IMR-90 (cell line): ENCODE measurements around the gene SOX6. TPM values are rescaled to one million over a fixed set of nuclear protein-coding genes. Genes with fewer than 3 reads are reported as not detected.

Experiments used
- ATAC-seq: fragments of 200-7000 bp; cut with Tn5 transposase; 2 replicates; pipeline ENCODE4 v1.9.1; 2020; ENCODE audit warnings: low read depth, mild to moderate bottlenecking, moderate library complexity
- BruUV-seq: library from RNA; stranded (reverse); fragments of 400-500 nt; replicated peaks from 2 replicates; lab custom pipeline; 2021; lab: Mats Ljungman, UMichigan
- CTCF ChIA-PET: fragments of 300-600 bp; formaldehyde crosslinking; extraction: SDS; loops from one replicate; lab custom pipeline; 2021; ENCODE audit warnings: antibody characterized with exemption; lab: Yijun Ruan, JAX
- POLR2A ChIA-PET: fragments of 300-600 bp; sonication (Branson Sonifier 250); formaldehyde crosslinking; loops from one replicate; lab custom pipeline; 2022; ENCODE audit warnings: antibody characterized with exemption; ENCODE audit not compliant: unreplicated experiment; lab: Charles Lee
- DNase-seq: peaks from one replicate; pipeline ENCODE4 v3.0.0; 2013
- H2AFZ ChIP-seq: replicated peaks from 2 replicates; pipeline ENCODE3; 2013; ENCODE audit warnings: low read length, mild to moderate bottlenecking; ENCODE audit not compliant: poor library complexity
- H2AK5ac ChIP-seq: 2 replicates; pipeline ENCODE4 v1.6.1; 2013; ENCODE audit warnings: low read depth, low read length, inconsistent platforms
- H2AK9ac ChIP-seq: replicated peaks from 2 replicates; pipeline ENCODE3; 2013; ENCODE audit warnings: mild to moderate bottlenecking, low read depth, low read length, moderate library complexity; ENCODE audit not compliant: poor library complexity
- H2BK120ac ChIP-seq: 2 replicates; pipeline ENCODE4 v1.6.1; 2013; ENCODE audit warnings: low read depth, low read length, inconsistent platforms
- H2BK15ac ChIP-seq: 3 replicates; pipeline ENCODE4 v1.6.1; 2013; ENCODE audit warnings: low read depth, low read length, inconsistent platforms
- H2BK20ac ChIP-seq: 2 replicates; pipeline ENCODE4 v1.6.1; 2013; ENCODE audit warnings: low read depth, mild to moderate bottlenecking, inconsistent platforms, low read length, moderate library complexity
- H2BK5ac ChIP-seq: 2 replicates; pipeline ENCODE4 v1.6.1; 2013; ENCODE audit warnings: mild to moderate bottlenecking, low read depth, low read length, inconsistent platforms; ENCODE audit not compliant: poor library complexity, severe bottlenecking
- H3K14ac ChIP-seq: replicated peaks from 2 replicates; pipeline ENCODE4 v1.6.1; 2013; ENCODE audit warnings: low read depth, low read length, inconsistent platforms
- H3K18ac ChIP-seq: 2 replicates; pipeline ENCODE4 v1.6.1; 2013; ENCODE audit warnings: low read depth, low read length, control low read depth
- H3K23ac ChIP-seq: 2 replicates; pipeline ENCODE4 v1.6.1; 2013; ENCODE audit warnings: low read depth, low read length, inconsistent platforms
- H3K27ac ChIP-seq: 2 replicates; pipeline ENCODE4 v1.5.1; 2013; ENCODE audit warnings: mild to moderate bottlenecking, control low read depth, low read length; ENCODE audit not compliant: insufficient read depth
- H3K27me3 ChIP-seq: 2 replicates; pipeline ENCODE4 v1.6.1; 2013; ENCODE audit warnings: low read length; ENCODE audit not compliant: control insufficient read depth, insufficient read depth
- H3K36me3 ChIP-seq: 2 replicates; pipeline ENCODE4 v1.6.1; 2013; ENCODE audit warnings: low read length, mixed read lengths; ENCODE audit not compliant: control insufficient read depth, insufficient read depth
- H3K4ac ChIP-seq: 2 replicates; pipeline ENCODE4 v1.6.1; 2013; ENCODE audit warnings: low read depth, low read length, inconsistent platforms
- H3K4me1 ChIP-seq: 2 replicates; pipeline ENCODE4 v1.6.1; 2013; ENCODE audit warnings: low read length, mixed read lengths; ENCODE audit not compliant: control insufficient read depth, insufficient read depth
- H3K4me2 ChIP-seq: 2 replicates; pipeline ENCODE4 v1.6.1; 2013; ENCODE audit warnings: low read depth, mild to moderate bottlenecking, control low read depth, low read length, moderate library complexity
- H3K4me3 ChIP-seq: 2 replicates; pipeline ENCODE4 v1.5.1; 2013; ENCODE audit warnings: low read depth, mild to moderate bottlenecking, control low read depth, low read length, moderate library complexity; ENCODE audit not compliant: insufficient read depth
- H3K56ac ChIP-seq: 2 replicates; pipeline ENCODE4 v1.6.1; 2013; ENCODE audit warnings: low read length, inconsistent platforms; ENCODE audit not compliant: insufficient read depth; ENCODE audit errors: extremely low read depth
- H3K79me1 ChIP-seq, 2 experiments: 2 replicates each; pipeline ENCODE4 v1.6.1; 2013; ENCODE audit warnings: low read length in 2 of 2, inconsistent platforms in 1 of 2, low read depth in 1 of 2
- H3K9ac ChIP-seq: 2 replicates; pipeline ENCODE4 v1.6.1; 2013; ENCODE audit warnings: low read depth, low read length, control low read depth
- H3K9me1 ChIP-seq: 2 replicates; pipeline ENCODE4 v1.6.1; 2013; ENCODE audit warnings: low read length, inconsistent platforms; ENCODE audit not compliant: insufficient read depth
- H3K9me3 ChIP-seq: 2 replicates; pipeline ENCODE4 v1.6.1; 2013; ENCODE audit warnings: low read length; ENCODE audit not compliant: control insufficient read depth, insufficient read depth
- H4K20me1 ChIP-seq: 2 replicates; pipeline ENCODE4 v1.6.1; 2013; ENCODE audit warnings: low read length, inconsistent platforms; ENCODE audit not compliant: insufficient read depth
- H4K5ac ChIP-seq: 2 replicates; pipeline ENCODE4 v1.6.1; 2013; ENCODE audit warnings: mild to moderate bottlenecking, low read depth, low read length, control low read depth
- H4K8ac ChIP-seq, 2 experiments: 2 replicates each; pipeline ENCODE4 v1.6.1; 2013; ENCODE audit warnings: low read depth in 2 of 2, low read length in 2 of 2, control low read depth in 1 of 2, inconsistent platforms in 1 of 2
- H4K91ac ChIP-seq: 2 replicates; pipeline ENCODE4 v1.6.1; 2013; ENCODE audit warnings: low read depth, low read length, inconsistent platforms; ENCODE audit not compliant: insufficient read depth
- BHLHE40 ChIP-seq: fragments of 150-350 bp; IDR thresholded peaks from 2 replicates; pipeline ENCODE4 v1.6.1; 2016; ENCODE audit warnings: mild to moderate bottlenecking, low read depth, low read length
- CEBPB ChIP-seq: IDR thresholded peaks from 2 replicates; pipeline ENCODE4 v1.6.1; 2012; ENCODE audit warnings: low read depth, low read length, improper control_type of control experiment
- CHD1 ChIP-seq: IDR thresholded peaks from 2 replicates; pipeline ENCODE4 v1.6.1; 2012; ENCODE audit warnings: low read depth, low read length, improper control_type of control experiment
- FOS ChIP-seq: fragments of 150-350 bp; IDR thresholded peaks from 2 replicates; pipeline ENCODE4 v1.6.1; 2016; ENCODE audit warnings: low read depth, low read length
- MAFK ChIP-seq: IDR thresholded peaks from 2 replicates; pipeline ENCODE4 v1.6.1; 2012; ENCODE audit warnings: low read depth, low read length, improper control_type of control experiment
- MAZ ChIP-seq: IDR thresholded peaks from 2 replicates; pipeline ENCODE4 v1.6.1; 2012; ENCODE audit warnings: low read depth, mild to moderate bottlenecking, low read length, improper control_type of control experiment, moderate library complexity, borderline replicate concordance
- MXI1 ChIP-seq: IDR thresholded peaks from 2 replicates; pipeline ENCODE4 v1.6.1; 2012; ENCODE audit warnings: low read depth, mild to moderate bottlenecking, low read length, moderate library complexity, borderline replicate concordance
- NFE2L2 ChIP-seq: fragments of 150-350 bp; IDR thresholded peaks from 2 replicates; pipeline ENCODE4 v1.6.1; 2016; ENCODE audit warnings: low read depth, mild to moderate bottlenecking, low read length
- POLR2A ChIP-seq: IDR thresholded peaks from 2 replicates; pipeline ENCODE4 v1.6.1; 2012; ENCODE audit warnings: mild to moderate bottlenecking, low read depth, low read length
- RAD21 ChIP-seq: IDR thresholded peaks from 2 replicates; pipeline ENCODE4 v1.6.1; 2012; ENCODE audit warnings: low read length, improper control_type of control experiment
- RCOR1 ChIP-seq: IDR thresholded peaks from 2 replicates; pipeline ENCODE4 v1.6.1; 2012; ENCODE audit warnings: mild to moderate bottlenecking, low read length, improper control_type of control experiment; ENCODE audit not compliant: insufficient replicate concordance
- RFX5 ChIP-seq: IDR thresholded peaks from 2 replicates; pipeline ENCODE4 v1.8.0; 2012; ENCODE audit warnings: low read depth, mild to moderate bottlenecking, low read length, moderate library complexity
- SMC3 ChIP-seq: fragments of 150-350 bp; IDR thresholded peaks from 2 replicates; pipeline ENCODE4 v1.6.1; 2016; ENCODE audit warnings: low read depth, mild to moderate bottlenecking, antibody characterized with exemption, low read length, moderate library complexity
- WGBS, 2 experiments: methylation state at CpG; one replicate each; pipeline versions ENCODE4 v1.1.5 to v1.1.7; 2013; ENCODE audit warnings: missing lambda C conversion rate in 2 of 2; ENCODE audit not compliant: insufficient read length in 1 of 2; ENCODE audit errors: extremely low coverage in 2 of 2; 5-methylcytosine and 5-hydroxymethylcytosine counted together
- dilution Hi-C: fragments of 300-500 bp; cut with HindIII; formaldehyde crosslinking; loops from one replicate; pipeline ENCODE4 v1.14.3; 2018; ENCODE audit warnings: low sequenced_read_pairs; ENCODE audit not compliant: unreplicated experiment
- in situ Hi-C: fragments of 300-500 bp; cut with MboI; formaldehyde crosslinking; loops from 3 replicates; pipeline ENCODE4 v1.14.3; 2019; ENCODE audit warnings: low sequenced_read_pairs, inconsistent platforms, mixed read lengths
- intact Hi-C: fragments of 100-400 bp; cut with micrococcal nuclease; formaldehyde crosslinking; loops from 2 replicates; pipeline ENCODE4 v1.10.0; 2022
- polyA plus RNA-seq, 3 experiments: library from polyadenylated mRNA; depleted of rRNA; stranded (reverse); fragments of >200 nt; gene quantifications; 2 replicates each; pipeline ENCODE4 v1.2.3, GENCODE V29; 2012; ENCODE audit warnings: low replicate concordance in 1 of 3
- total RNA-seq: library from RNA; depleted of rRNA; stranded (reverse); fragments of >200 nt; gene quantifications from 2 replicates; pipeline ENCODE4 v1.2.3, GENCODE V29; 2012
- TF ChIP-seq, protein P1 (sequence below): conservative IDR thresholded peaks from 2 replicates; pipeline ENCODE4 v1.5.1; 2012; ENCODE audit warnings: mild to moderate bottlenecking, low read depth, low read length, improper control_type of control experiment
- TF ChIP-seq, protein P2 (sequence below): fragments of 150-350 bp; IDR thresholded peaks from 2 replicates; pipeline ENCODE4 v1.6.1; 2016; ENCODE audit warnings: low read depth, mild to moderate bottlenecking, low read length, moderate library complexity, borderline replicate concordance
- TF ChIP-seq, protein P3 (sequence below): fragments of 150-350 bp; IDR thresholded peaks from 2 replicates; pipeline ENCODE4 v1.6.1; 2017; ENCODE audit warnings: mild to moderate bottlenecking, antibody characterized with exemption, low read length, low read depth

The SOX6 gene
- total and polyA plus RNA-seq, 2 of the 4 experiments (the other 2 are of a cell fraction), result 1.7 to 7.7 TPM

DNA sequence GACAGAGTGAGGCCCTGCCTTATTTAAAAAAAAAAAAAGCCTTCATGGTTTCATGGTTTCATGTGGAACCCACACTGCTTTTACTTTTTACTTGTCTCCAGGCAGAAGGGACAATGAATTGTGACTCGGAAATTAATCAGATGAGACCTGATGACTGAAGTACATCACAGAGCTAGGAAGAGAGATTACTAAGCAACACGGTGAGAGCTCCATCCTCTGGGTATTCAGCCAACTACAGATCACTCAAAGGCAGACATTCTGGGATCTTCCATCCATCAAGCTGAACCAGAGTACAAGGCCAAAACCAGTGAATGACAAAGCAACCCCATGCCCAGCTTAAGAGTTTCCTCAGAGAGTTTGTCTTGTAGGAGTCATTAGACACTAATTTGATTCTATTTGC lies 433.2 kb downstream of the SOX6 start:
- Histone ChIP-seq H3K79me1 (no peaks in the 10 kb centered on the region), H3K4me2 (no peak overlapping the region), H3K9me3 (no peaks in the 10 kb centered on the region), H3K9me1 (no peaks in the 10 kb centered on the region), H2AFZ (no peak overlapping the region), H3K18ac (no peak overlapping the region), H4K5ac (no peak overlapping the region), H3K27ac (no peak overlapping the region), H3K4ac (no peak overlapping the region), H2BK15ac (no peak overlapping the region), H4K8ac (no peak overlapping the region), H3K36me3 (no peaks in the 10 kb centered on the region), H4K91ac (no peak overlapping the region), H2BK5ac (no peak overlapping the region), H4K20me1 (no peaks in the 10 kb centered on the region), H3K4me3 (no peak overlapping the region), H3K4me1 (peaks cover 2% of the 10 kb centered on the region; the same call in 1 of the 2 replicates), H2BK120ac (no peak overlapping the region), H2AK5ac (no peak overlapping the region), H3K9ac (no peak overlapping the region), H2AK9ac (no peak overlapping the region), H3K23ac (no peak overlapping the region), H3K14ac (no peak overlapping the region), H3K56ac (no peak overlapping the region), H3K27me3 (no peaks in the 10 kb centered on the region), H2BK20ac (no peak overlapping the region)
- no TSS peak for BruUV-seq
- no CpG with 5 or more reads among the region's 2 CpGs for WGBS, 2 experiments
- POLR2A ChIA-PET, result no interaction called here
- no peak for ATAC-seq
- no peak for DNase-seq
- in situ Hi-C loops, result no loop called here
- dilution Hi-C loops, result no loop called here
- intact Hi-C loops, result no loop called here
- CTCF ChIA-PET, result no interaction called here
- TF ChIP-seq, protein P1, sequence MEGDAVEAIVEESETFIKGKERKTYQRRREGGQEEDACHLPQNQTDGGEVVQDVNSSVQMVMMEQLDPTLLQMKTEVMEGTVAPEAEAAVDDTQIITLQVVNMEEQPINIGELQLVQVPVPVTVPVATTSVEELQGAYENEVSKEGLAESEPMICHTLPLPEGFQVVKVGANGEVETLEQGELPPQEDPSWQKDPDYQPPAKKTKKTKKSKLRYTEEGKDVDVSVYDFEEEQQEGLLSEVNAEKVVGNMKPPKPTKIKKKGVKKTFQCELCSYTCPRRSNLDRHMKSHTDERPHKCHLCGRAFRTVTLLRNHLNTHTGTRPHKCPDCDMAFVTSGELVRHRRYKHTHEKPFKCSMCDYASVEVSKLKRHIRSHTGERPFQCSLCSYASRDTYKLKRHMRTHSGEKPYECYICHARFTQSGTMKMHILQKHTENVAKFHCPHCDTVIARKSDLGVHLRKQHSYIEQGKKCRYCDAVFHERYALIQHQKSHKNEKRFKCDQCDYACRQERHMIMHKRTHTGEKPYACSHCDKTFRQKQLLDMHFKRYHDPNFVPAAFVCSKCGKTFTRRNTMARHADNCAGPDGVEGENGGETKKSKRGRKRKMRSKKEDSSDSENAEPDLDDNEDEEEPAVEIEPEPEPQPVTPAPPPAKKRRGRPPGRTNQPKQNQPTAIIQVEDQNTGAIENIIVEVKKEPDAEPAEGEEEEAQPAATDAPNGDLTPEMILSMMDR, result no peak
- TF ChIP-seq MXI1 (no peak), MAFK (no peak), RCOR1 (no peak), CHD1 (no peak), RAD21 (no peak), CEBPB (no peak), SMC3 (no peak), POLR2A (no peak), RFX5 (no peak), FOS (no peak), NFE2L2 (no peak), MAZ (no peak), BHLHE40 (no peak)
- TF ChIP-seq, protein P2, sequence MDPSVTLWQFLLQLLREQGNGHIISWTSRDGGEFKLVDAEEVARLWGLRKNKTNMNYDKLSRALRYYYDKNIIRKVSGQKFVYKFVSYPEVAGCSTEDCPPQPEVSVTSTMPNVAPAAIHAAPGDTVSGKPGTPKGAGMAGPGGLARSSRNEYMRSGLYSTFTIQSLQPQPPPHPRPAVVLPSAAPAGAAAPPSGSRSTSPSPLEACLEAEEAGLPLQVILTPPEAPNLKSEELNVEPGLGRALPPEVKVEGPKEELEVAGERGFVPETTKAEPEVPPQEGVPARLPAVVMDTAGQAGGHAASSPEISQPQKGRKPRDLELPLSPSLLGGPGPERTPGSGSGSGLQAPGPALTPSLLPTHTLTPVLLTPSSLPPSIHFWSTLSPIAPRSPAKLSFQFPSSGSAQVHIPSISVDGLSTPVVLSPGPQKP, result no peak
- TF ChIP-seq, protein P3, sequence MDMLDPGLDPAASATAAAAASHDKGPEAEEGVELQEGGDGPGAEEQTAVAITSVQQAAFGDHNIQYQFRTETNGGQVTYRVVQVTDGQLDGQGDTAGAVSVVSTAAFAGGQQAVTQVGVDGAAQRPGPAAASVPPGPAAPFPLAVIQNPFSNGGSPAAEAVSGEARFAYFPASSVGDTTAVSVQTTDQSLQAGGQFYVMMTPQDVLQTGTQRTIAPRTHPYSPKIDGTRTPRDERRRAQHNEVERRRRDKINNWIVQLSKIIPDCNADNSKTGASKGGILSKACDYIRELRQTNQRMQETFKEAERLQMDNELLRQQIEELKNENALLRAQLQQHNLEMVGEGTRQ, result no peak
